Prostate gland (tissue), 2 donors: ENCODE data around the gene STRN4.

Experiments
- POLR2AphosphoS5 ChIP-seq: sonication (generic); formaldehyde crosslinking; IDR thresholded peaks from one replicate; pipeline ENCODE4 v1.6.1; 2017; ENCODE audit warnings: antibody characterized with exemption
- TF ChIP-seq, protein P1 (sequence below), 4 experiments: fragments of 200-600 bp in 2 of 4; fragments of 450-650 bp in 2 of 4; sonication (generic) in 2 of 4; IDR thresholded peaks; 1 replicate in 3 of 4; 2 replicates in 1 of 4; pipeline ENCODE4 v1.5.1; 2016 to 2019; ENCODE audit warnings: antibody characterized with exemption in 4 of 4, mild to moderate bottlenecking in 2 of 4, moderate library complexity in 2 of 4

DNA sequence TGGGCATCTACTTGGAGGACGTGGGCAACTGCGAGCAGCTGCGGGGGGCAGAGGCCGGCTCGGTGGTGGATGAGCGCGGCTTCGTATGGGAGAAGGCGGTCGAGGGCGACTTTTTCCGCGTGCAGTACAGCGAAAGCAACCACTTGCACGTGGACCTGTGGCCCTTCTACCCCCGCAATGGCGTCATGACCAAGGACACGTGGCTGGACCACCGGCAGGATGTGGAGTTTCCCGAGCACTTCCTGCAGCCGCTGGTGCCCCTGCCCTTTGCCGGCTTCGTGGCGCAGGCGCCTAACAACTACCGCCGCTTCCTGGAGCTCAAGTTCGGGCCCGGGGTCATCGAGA is 10.3 kb upstream of the STRN4 start:
- TF ChIP-seq, protein P1, sequence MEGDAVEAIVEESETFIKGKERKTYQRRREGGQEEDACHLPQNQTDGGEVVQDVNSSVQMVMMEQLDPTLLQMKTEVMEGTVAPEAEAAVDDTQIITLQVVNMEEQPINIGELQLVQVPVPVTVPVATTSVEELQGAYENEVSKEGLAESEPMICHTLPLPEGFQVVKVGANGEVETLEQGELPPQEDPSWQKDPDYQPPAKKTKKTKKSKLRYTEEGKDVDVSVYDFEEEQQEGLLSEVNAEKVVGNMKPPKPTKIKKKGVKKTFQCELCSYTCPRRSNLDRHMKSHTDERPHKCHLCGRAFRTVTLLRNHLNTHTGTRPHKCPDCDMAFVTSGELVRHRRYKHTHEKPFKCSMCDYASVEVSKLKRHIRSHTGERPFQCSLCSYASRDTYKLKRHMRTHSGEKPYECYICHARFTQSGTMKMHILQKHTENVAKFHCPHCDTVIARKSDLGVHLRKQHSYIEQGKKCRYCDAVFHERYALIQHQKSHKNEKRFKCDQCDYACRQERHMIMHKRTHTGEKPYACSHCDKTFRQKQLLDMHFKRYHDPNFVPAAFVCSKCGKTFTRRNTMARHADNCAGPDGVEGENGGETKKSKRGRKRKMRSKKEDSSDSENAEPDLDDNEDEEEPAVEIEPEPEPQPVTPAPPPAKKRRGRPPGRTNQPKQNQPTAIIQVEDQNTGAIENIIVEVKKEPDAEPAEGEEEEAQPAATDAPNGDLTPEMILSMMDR (IDR thresholded peaks at IDR 0.05), result no peak
- TF ChIP-seq POLR2AphosphoS5, result no peak
